Neural progenitor cell (in vitro differentiated cells): ENCODE data around the gene ZDHHC14. TPM values are rescaled to one million over a fixed set of nuclear protein-coding genes. Genes with fewer than 3 reads are reported as not detected.
A peak's percentile ranks its signal among the peaks of the same experiment; 100 is the strongest.

ENCODE experiments used
- DNase-seq: peaks from one replicate; pipeline ENCODE4 v3.0.0-alpha.2; 2016; ENCODE audit warnings: low spot score
- H2AFZ ChIP-seq: fragments of 200-600 bp; sonication (generic); replicated peaks from 2 replicates; pipeline ENCODE4 v1.6.1; 2016; ENCODE audit warnings: antibody characterized with exemption
- H3F3A ChIP-seq: fragments of 200-600 bp; sonication (generic); 2 replicates; pipeline ENCODE4 v1.6.1; 2016; ENCODE audit warnings: antibody characterized with exemption, low read depth
- H3K27ac ChIP-seq: fragments of 200-600 bp; sonication (generic); 2 replicates; pipeline ENCODE4 v1.5.1; 2016; ENCODE audit warnings: mild to moderate bottlenecking
- H3K27me3 ChIP-seq: fragments of 200-600 bp; sonication (generic); 2 replicates; pipeline ENCODE4 v1.6.1; 2016; ENCODE audit warnings: mild to moderate bottlenecking, moderate library complexity
- H3K36me3 ChIP-seq: fragments of 200-600 bp; sonication (generic); 2 replicates; pipeline ENCODE4 v1.5.1; 2016
- H3K4me1 ChIP-seq: fragments of 200-600 bp; sonication (generic); 2 replicates; pipeline ENCODE4 v1.6.1; 2016; ENCODE audit warnings: mixed run types
- H3K4me2 ChIP-seq: fragments of 200-600 bp; sonication (generic); 2 replicates; pipeline ENCODE4 v1.6.1; 2016
- H3K4me3 ChIP-seq: fragments of 200-600 bp; sonication (generic); 2 replicates; pipeline ENCODE4 v1.5.1; 2016
- H3K79me2 ChIP-seq: fragments of 200-600 bp; sonication (generic); 2 replicates; pipeline ENCODE4 v1.6.1; 2016; ENCODE audit warnings: low read depth
- H3K9ac ChIP-seq: fragments of 200-600 bp; sonication (generic); 2 replicates; pipeline ENCODE4 v1.6.1; 2016
- H3K9me3 ChIP-seq: fragments of 200-600 bp; sonication (generic); 2 replicates; pipeline ENCODE4 v1.5.1; 2016; ENCODE audit warnings: low read depth
- H4K20me1 ChIP-seq: fragments of 200-600 bp; sonication (generic); 2 replicates; pipeline ENCODE4 v1.6.1; 2016; ENCODE audit warnings: low read depth
- H3K27ac Mint-ChIP-seq: 3 replicates; pipeline ENCODE4 v1.8.0; 2021; ENCODE audit warnings: mixed read lengths
- H3K27me3 Mint-ChIP-seq: 2 replicates; pipeline ENCODE4 v1.8.0; 2022; ENCODE audit warnings: low read depth, mild to moderate bottlenecking, inconsistent platforms, moderate library complexity, mixed read lengths; ENCODE audit not compliant: insufficient read depth
- H3K36me3 Mint-ChIP-seq: 3 replicates; pipeline ENCODE4 v1.8.0; 2021; ENCODE audit warnings: mixed read lengths
- H3K4me1 Mint-ChIP-seq: 3 replicates; pipeline ENCODE4 v1.8.0; 2021; ENCODE audit warnings: mixed read lengths
- H3K4me3 Mint-ChIP-seq: 3 replicates; pipeline ENCODE4 v1.8.0; 2021; ENCODE audit warnings: mild to moderate bottlenecking, moderate library complexity, mixed read lengths
- H3K9me3 Mint-ChIP-seq: 3 replicates; pipeline ENCODE4 v1.8.0; 2020; ENCODE audit warnings: mixed read lengths
- CTCF ChIP-seq: fragments of 200-600 bp; sonication (generic); IDR thresholded peaks from 2 replicates; pipeline ENCODE4 v1.5.1; 2017; ENCODE audit warnings: antibody characterized with exemption, mild to moderate bottlenecking
- EZH2 ChIP-seq: fragments of 200-600 bp; sonication (generic); IDR thresholded peaks from 2 replicates; pipeline ENCODE4 v1.6.1; 2017; ENCODE audit warnings: antibody characterized with exemption, mild to moderate bottlenecking, moderate library complexity
- EZH2phosphoT487 ChIP-seq: fragments of 200-600 bp; sonication (generic); IDR thresholded peaks from 2 replicates; pipeline ENCODE4 v1.6.1; 2017; ENCODE audit warnings: antibody characterized with exemption
- total RNA-seq: library from RNA; depleted of rRNA; stranded (reverse); fragments of >200 nt; gene quantifications from 2 replicates; pipeline ENCODE4 v1.2.3, GENCODE V29; 2015; ENCODE audit warnings: low replicate concordance

ZDHHC14 gene
- total RNA-seq, 1 donor from 2014 or later = 14.5 TPM

- no peaks in the 10 kb centered on the region for H3K9me3 ChIP-seq
- H3K4me2 ChIP-seq = no peak overlapping the region
- Mint-ChIP-seq H3K27me3 (peaks cover 2% of the 10 kb centered on the region), H3K4me3 (no peak overlapping the region), H3K9me3 (no peaks in the 10 kb centered on the region), H3K36me3 (no peaks in the 10 kb centered on the region), H3K4me1 (peaks cover 12% of the 10 kb centered on the region), H3K27ac (no peak overlapping the region)
- H3K9ac ChIP-seq = no peak overlapping the region
- no peaks in the 10 kb centered on the region for H3K79me2 ChIP-seq
- no peak overlapping the region for H2AFZ ChIP-seq
- H4K20me1 ChIP-seq = no peaks in the 10 kb centered on the region
- H3K4me3 ChIP-seq = no peak overlapping the region
- H3K36me3 ChIP-seq = no peaks in the 10 kb centered on the region
- peaks cover 10% of the 10 kb centered on the region for H3F3A ChIP-seq
- peaks cover 16% of the 10 kb centered on the region for H3K4me1 ChIP-seq
- H3K27ac ChIP-seq = no peak overlapping the region
- DNase-seq = no peak
- no peaks in the 10 kb centered on the region for H3K27me3 ChIP-seq
- TF ChIP-seq CTCF (no peak), EZH2 (no peak), EZH2phosphoT487 (no peak)
Measured at GRCh38 chr6:157714153-157714490, 333.1 kb downstream of the ZDHHC14 start.

DNA sequence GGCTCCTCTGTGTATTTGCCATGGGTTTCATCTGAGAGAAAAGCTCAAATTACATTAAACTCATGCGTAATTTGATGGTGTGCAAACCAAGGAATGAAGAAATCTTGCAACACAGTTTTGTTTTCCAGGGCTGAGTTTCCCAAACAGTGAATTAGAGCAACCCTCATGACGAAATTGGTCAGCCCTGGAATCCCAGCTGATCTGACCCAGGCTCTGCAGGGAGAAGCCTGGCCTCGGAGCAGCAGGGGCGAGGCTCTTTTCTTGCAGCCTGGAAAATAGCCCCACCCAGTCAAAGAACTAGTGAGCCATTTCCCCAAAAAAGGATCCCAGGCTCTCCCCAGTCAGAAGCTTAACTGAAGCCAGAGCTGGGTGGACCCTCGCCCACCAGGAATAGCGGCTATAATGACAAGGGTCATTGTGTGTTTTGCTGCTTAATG, 334.8 kb downstream of the ZDHHC14 start:
- Mint-ChIP-seq H3K27me3 (peaks cover 3% of the 10 kb centered on the region), H3K9me3 (no peaks in the 10 kb centered on the region), H3K36me3 (no peaks in the 10 kb centered on the region), H3K4me3 (no peak overlapping the region), H3K4me1 (peaks cover 12% of the 10 kb centered on the region), H3K27ac (no peak overlapping the region)
- Histone ChIP-seq H3K9ac (no peak overlapping the region), H3K79me2 (no peaks in the 10 kb centered on the region), H3K27me3 (peaks cover 6% of the 10 kb centered on the region), H2AFZ (no peak overlapping the region), H3K36me3 (no peaks in the 10 kb centered on the region), H3K4me3 (no peak overlapping the region), H4K20me1 (peaks cover 2% of the 10 kb centered on the region), H3K4me2 (peak overlapping the region; percentile 16), H3F3A (peaks cover 12% of the 10 kb centered on the region), H3K9me3 (no peaks in the 10 kb centered on the region), H3K27ac (no peak overlapping the region), H3K4me1 (peaks cover 16% of the 10 kb centered on the region)
- TF ChIP-seq CTCF = no peak
- no peak for TF ChIP-seq EZH2
- TF ChIP-seq EZH2phosphoT487 = no peak
- peak; percentile 28 for DNase-seq

DNA sequence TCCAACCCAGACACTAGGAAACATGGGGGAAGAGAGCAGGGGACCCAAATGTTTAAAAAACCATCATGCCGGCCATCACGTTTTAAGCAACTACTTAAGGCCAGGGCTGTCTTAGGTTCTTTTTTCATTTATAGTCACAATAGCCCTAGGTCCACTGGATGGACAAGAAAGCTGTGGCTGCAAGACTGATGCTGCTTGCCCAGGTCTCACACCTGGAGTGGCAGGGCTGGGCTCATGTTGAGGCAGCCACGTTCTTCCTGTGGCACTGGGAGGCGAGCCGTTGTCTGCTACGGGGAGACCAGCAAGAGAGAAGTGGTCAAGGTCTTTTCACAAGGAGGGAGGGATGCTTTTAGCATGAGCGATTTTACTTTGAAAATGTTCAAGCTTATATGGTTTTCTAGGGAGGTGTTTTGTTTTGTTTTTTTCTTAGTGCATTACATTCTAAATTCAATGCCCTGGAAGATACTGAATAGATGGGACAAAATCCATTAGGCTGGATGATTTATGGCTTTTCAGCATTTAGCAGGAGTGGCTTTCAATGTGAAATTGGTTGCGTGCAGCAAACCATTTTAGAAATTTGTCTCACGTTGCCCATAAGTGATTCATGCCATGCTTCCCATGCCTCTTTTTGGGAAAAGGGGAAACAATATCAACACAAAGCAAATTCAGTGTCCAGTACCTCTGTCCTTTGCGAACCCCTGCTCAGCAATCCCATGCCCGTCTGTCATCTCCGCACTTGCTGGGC, 335.4 kb downstream of the ZDHHC14 start:
- Mint-ChIP-seq H3K27ac (no peak overlapping the region), H3K27me3 (peaks cover 4% of the 10 kb centered on the region), H3K4me1 (peaks cover 15% of the 10 kb centered on the region), H3K9me3 (peaks cover 2% of the 10 kb centered on the region), H3K36me3 (no peaks in the 10 kb centered on the region), H3K4me3 (no peak overlapping the region)
- H3K9me3 ChIP-seq = no peaks in the 10 kb centered on the region
- peaks cover 6% of the 10 kb centered on the region for H3K27me3 ChIP-seq
- no peak for DNase-seq
- no peaks in the 10 kb centered on the region for H3K36me3 ChIP-seq
- peaks cover 18% of the 10 kb centered on the region for H3F3A ChIP-seq
- peaks cover 16% of the 10 kb centered on the region for H3K4me1 ChIP-seq
- H3K4me3 ChIP-seq = no peak overlapping the region
- H2AFZ ChIP-seq = no peak overlapping the region
- no peak overlapping the region for H3K27ac ChIP-seq
- no peak overlapping the region for H3K9ac ChIP-seq
- TF ChIP-seq EZH2phosphoT487 (no peak), EZH2 (no peak), CTCF (no peak)
- peak overlapping the region; percentile 16 for H3K4me2 ChIP-seq
- H4K20me1 ChIP-seq = peaks cover 8% of the 10 kb centered on the region
- no peaks in the 10 kb centered on the region for H3K79me2 ChIP-seq
